Neural progenitor cell (in vitro differentiated cells): ENCODE results near the gene DNAJC25. TPM values are rescaled to one million over a fixed set of nuclear protein-coding genes. Genes with fewer than 3 reads are reported as not detected.

Experiments
- DNase-seq: peaks from one replicate; pipeline ENCODE4 v3.0.0-alpha.2; 2016; ENCODE audit warnings: low spot score
- H2AFZ ChIP-seq: fragments of 200-600 bp; sonication (generic); replicated peaks from 2 replicates; pipeline ENCODE4 v1.6.1; 2016; ENCODE audit warnings: antibody characterized with exemption
- H3F3A ChIP-seq: fragments of 200-600 bp; sonication (generic); 2 replicates; pipeline ENCODE4 v1.6.1; 2016; ENCODE audit warnings: antibody characterized with exemption, low read depth
- H3K27ac ChIP-seq: fragments of 200-600 bp; sonication (generic); 2 replicates; pipeline ENCODE4 v1.5.1; 2016; ENCODE audit warnings: mild to moderate bottlenecking
- H3K27me3 ChIP-seq: fragments of 200-600 bp; sonication (generic); 2 replicates; pipeline ENCODE4 v1.6.1; 2016; ENCODE audit warnings: mild to moderate bottlenecking, moderate library complexity
- H3K36me3 ChIP-seq: fragments of 200-600 bp; sonication (generic); 2 replicates; pipeline ENCODE4 v1.5.1; 2016
- H3K4me1 ChIP-seq: fragments of 200-600 bp; sonication (generic); 2 replicates; pipeline ENCODE4 v1.6.1; 2016; ENCODE audit warnings: mixed run types
- H3K4me2 ChIP-seq: fragments of 200-600 bp; sonication (generic); 2 replicates; pipeline ENCODE4 v1.6.1; 2016
- H3K4me3 ChIP-seq: fragments of 200-600 bp; sonication (generic); 2 replicates; pipeline ENCODE4 v1.5.1; 2016
- H3K79me2 ChIP-seq: fragments of 200-600 bp; sonication (generic); 2 replicates; pipeline ENCODE4 v1.6.1; 2016; ENCODE audit warnings: low read depth
- H3K9ac ChIP-seq: fragments of 200-600 bp; sonication (generic); 2 replicates; pipeline ENCODE4 v1.6.1; 2016
- H3K9me3 ChIP-seq: fragments of 200-600 bp; sonication (generic); 2 replicates; pipeline ENCODE4 v1.5.1; 2016; ENCODE audit warnings: low read depth
- H4K20me1 ChIP-seq: fragments of 200-600 bp; sonication (generic); 2 replicates; pipeline ENCODE4 v1.6.1; 2016; ENCODE audit warnings: low read depth
- H3K27ac Mint-ChIP-seq: 3 replicates; pipeline ENCODE4 v1.8.0; 2021; ENCODE audit warnings: mixed read lengths
- H3K27me3 Mint-ChIP-seq: 2 replicates; pipeline ENCODE4 v1.8.0; 2022; ENCODE audit warnings: low read depth, mild to moderate bottlenecking, inconsistent platforms, moderate library complexity, mixed read lengths; ENCODE audit not compliant: insufficient read depth
- H3K36me3 Mint-ChIP-seq: 3 replicates; pipeline ENCODE4 v1.8.0; 2021; ENCODE audit warnings: mixed read lengths
- H3K4me1 Mint-ChIP-seq: 3 replicates; pipeline ENCODE4 v1.8.0; 2021; ENCODE audit warnings: mixed read lengths
- H3K4me3 Mint-ChIP-seq: 3 replicates; pipeline ENCODE4 v1.8.0; 2021; ENCODE audit warnings: mild to moderate bottlenecking, moderate library complexity, mixed read lengths
- H3K9me3 Mint-ChIP-seq: 3 replicates; pipeline ENCODE4 v1.8.0; 2020; ENCODE audit warnings: mixed read lengths
- CTCF ChIP-seq: fragments of 200-600 bp; sonication (generic); IDR thresholded peaks from 2 replicates; pipeline ENCODE4 v1.5.1; 2017; ENCODE audit warnings: antibody characterized with exemption, mild to moderate bottlenecking
- EZH2 ChIP-seq: fragments of 200-600 bp; sonication (generic); IDR thresholded peaks from 2 replicates; pipeline ENCODE4 v1.6.1; 2017; ENCODE audit warnings: antibody characterized with exemption, mild to moderate bottlenecking, moderate library complexity
- EZH2phosphoT487 ChIP-seq: fragments of 200-600 bp; sonication (generic); IDR thresholded peaks from 2 replicates; pipeline ENCODE4 v1.6.1; 2017; ENCODE audit warnings: antibody characterized with exemption
- total RNA-seq: library from RNA; depleted of rRNA; stranded (reverse); fragments of >200 nt; gene quantifications from 2 replicates; pipeline ENCODE4 v1.2.3, GENCODE V29; 2015; ENCODE audit warnings: low replicate concordance

Gene DNAJC25
- total RNA-seq, 1 donor from 2014 or later: 10.1 TPM

GRCh38 chr9:111610149-111610548 lies 21.0 kb upstream of the DNAJC25 start:
- Histone ChIP-seq H2AFZ (no peak overlapping the region), H3K4me3 (no peak overlapping the region), H3K4me1 (no peaks in the 10 kb centered on the region), H3K79me2 (no peaks in the 10 kb centered on the region), H3K36me3 (no peaks in the 10 kb centered on the region), H3K27me3 (no peaks in the 10 kb centered on the region), H3K9me3 (no peaks in the 10 kb centered on the region), H3K27ac (no peak overlapping the region), H3F3A (no peaks in the 10 kb centered on the region), H3K9ac (no peak overlapping the region), H4K20me1 (no peaks in the 10 kb centered on the region), H3K4me2 (no peak overlapping the region)
- no peaks in the 10 kb centered on the region for H3K36me3 Mint-ChIP-seq
- no peak for DNase-seq
- no peak overlapping the region for H3K27ac Mint-ChIP-seq
- no peak for TF ChIP-seq CTCF
- TF ChIP-seq EZH2phosphoT487: no peak
- no peak for TF ChIP-seq EZH2
- H3K9me3 Mint-ChIP-seq: no peaks in the 10 kb centered on the region
- H3K4me3 Mint-ChIP-seq: no peak overlapping the region
- H3K4me1 Mint-ChIP-seq: peaks cover 4% of the 10 kb centered on the region
- peaks cover 4% of the 10 kb centered on the region for H3K27me3 Mint-ChIP-seq

- H3F3A ChIP-seq: no peaks in the 10 kb centered on the region
- no peaks in the 10 kb centered on the region for H4K20me1 ChIP-seq
- no peaks in the 10 kb centered on the region for H3K4me1 ChIP-seq
- H3K27ac ChIP-seq: no peak overlapping the region
- H3K4me1 Mint-ChIP-seq: peaks cover 4% of the 10 kb centered on the region
- H3K9me3 Mint-ChIP-seq: no peaks in the 10 kb centered on the region
- no peak for DNase-seq
- peaks cover 4% of the 10 kb centered on the region for H3K27me3 Mint-ChIP-seq
- no peaks in the 10 kb centered on the region for H3K27me3 ChIP-seq
- no peaks in the 10 kb centered on the region for H3K9me3 ChIP-seq
- H3K9ac ChIP-seq: no peak overlapping the region
- no peak overlapping the region for H3K27ac Mint-ChIP-seq
- H3K4me3 Mint-ChIP-seq: no peak overlapping the region
- TF ChIP-seq EZH2phosphoT487 (no peak), CTCF (no peak), EZH2 (no peak)
- H3K36me3 Mint-ChIP-seq: no peaks in the 10 kb centered on the region
- no peak overlapping the region for H3K4me2 ChIP-seq
- no peaks in the 10 kb centered on the region for H3K36me3 ChIP-seq
- no peaks in the 10 kb centered on the region for H3K79me2 ChIP-seq
- H2AFZ ChIP-seq: no peak overlapping the region
- H3K4me3 ChIP-seq: no peak overlapping the region
Observed at GRCh38 chr9:111610845-111611244, 20.3 kb upstream of the DNAJC25 start.

GRCh38 chr9:111613436-111614040 lies 17.6 kb upstream of the DNAJC25 start:
- Mint-ChIP-seq H3K4me3 (no peak overlapping the region), H3K36me3 (no peaks in the 10 kb centered on the region), H3K9me3 (peaks cover 4% of the 10 kb centered on the region), H3K4me1 (peaks cover 4% of the 10 kb centered on the region), H3K27me3 (peaks cover 4% of the 10 kb centered on the region), H3K27ac (no peak overlapping the region)
- Histone ChIP-seq H3K9ac (no peak overlapping the region), H3K9me3 (no peaks in the 10 kb centered on the region), H4K20me1 (no peaks in the 10 kb centered on the region), H2AFZ (no peak overlapping the region), H3K79me2 (no peaks in the 10 kb centered on the region), H3K27ac (no peak overlapping the region), H3K27me3 (no peaks in the 10 kb centered on the region), H3K4me1 (no peaks in the 10 kb centered on the region), H3K36me3 (no peaks in the 10 kb centered on the region), H3K4me3 (no peak overlapping the region), H3F3A (no peaks in the 10 kb centered on the region), H3K4me2 (no peak overlapping the region)
- no peak for DNase-seq
- TF ChIP-seq EZH2 (no peak), EZH2phosphoT487 (no peak), CTCF (no peak)
